GM18873 (cell line): ENCODE measurements around the gene TMEM214.

Source experiments
- ATAC-seq: cut with Tn5 transposase; IDR thresholded peaks from one replicate; pipeline ENCODE4 v1.9.1; 2021; ENCODE audit warnings: mild to moderate bottlenecking, moderate library complexity, moderate number of reproducible peaks; ENCODE audit not compliant: unreplicated experiment, low FRiP score

TMEM214 gene

DNA sequence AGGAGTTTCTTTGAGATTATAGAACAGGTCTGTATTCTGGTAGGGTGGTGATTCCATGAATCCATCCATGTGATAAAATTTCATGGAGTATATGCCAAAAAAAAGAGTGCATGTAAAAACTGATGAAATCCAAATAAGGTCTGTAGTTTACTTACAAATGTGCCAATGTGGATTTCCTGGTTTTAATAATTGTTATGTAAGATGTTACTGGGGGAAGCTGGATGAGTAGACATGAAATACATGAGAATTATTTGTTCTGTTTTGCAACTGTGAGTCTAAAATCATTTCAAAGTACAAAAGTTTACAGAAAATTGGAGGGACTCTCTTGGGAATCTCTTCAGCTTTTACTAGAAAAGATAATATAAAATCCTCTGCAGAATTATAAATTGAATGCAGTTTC, 23.7 kb upstream of the TMEM214 start:
- ATAC-seq, result no peak

- no peak for ATAC-seq
Measured at GRCh38 chr2:27009716-27010115, 23.0 kb upstream of the TMEM214 start.

- no peak for ATAC-seq
Measured at GRCh38 chr2:27010139-27010538, 22.6 kb upstream of the TMEM214 start.

DNA sequence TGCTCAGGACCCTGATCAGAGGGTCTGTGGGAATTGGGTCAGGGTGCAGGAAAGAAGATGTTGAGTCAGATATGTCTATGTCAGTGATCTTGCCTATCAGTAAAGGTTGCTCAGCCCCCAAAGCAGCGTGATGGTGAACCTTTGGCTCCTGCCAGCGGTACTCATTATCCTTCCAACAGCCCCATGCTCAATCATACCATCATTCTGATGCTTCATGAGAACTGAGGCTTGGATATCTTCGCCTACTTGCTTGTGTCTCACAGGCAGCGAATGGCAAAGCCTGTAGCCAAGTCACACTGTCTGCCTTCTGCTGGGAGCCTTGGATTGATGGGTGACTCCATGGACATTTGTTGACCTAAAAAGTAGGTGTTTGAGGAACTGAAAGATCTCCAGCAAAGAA, 19.0 kb upstream of the TMEM214 start:
- no peak for ATAC-seq

DNA sequence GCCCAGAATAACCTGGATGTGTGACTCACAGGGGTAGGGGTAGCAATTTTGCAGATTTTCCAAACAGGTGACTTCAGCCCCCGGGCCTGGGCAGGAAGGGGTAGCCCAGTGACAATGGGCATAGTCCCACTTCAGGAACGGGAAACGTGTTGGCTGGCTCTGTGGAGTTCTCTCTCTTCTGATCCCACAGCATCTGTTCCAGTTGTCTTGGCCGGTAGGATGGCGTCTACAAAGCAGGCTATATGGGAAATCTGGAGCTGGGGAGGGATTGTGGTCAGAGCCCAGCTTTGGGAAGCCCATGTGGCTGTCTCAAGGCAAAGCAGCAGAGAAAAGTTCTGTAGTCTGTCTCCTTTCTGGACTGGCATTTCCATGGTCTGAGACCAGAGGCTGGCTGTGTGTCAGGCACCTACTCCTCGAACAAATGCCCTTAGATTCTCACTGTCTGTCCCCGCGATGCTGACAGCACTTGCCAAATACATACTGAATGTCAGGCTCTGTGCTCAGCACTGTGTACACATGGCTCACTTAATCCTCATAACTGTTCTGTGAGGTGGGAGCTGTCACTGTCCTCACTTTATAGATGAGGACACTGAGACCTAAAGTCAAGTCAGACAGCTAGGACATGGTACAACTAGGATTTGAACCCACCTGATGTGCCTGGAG, 17.9 kb upstream of the TMEM214 start:
- ATAC-seq, result no peak

DNA sequence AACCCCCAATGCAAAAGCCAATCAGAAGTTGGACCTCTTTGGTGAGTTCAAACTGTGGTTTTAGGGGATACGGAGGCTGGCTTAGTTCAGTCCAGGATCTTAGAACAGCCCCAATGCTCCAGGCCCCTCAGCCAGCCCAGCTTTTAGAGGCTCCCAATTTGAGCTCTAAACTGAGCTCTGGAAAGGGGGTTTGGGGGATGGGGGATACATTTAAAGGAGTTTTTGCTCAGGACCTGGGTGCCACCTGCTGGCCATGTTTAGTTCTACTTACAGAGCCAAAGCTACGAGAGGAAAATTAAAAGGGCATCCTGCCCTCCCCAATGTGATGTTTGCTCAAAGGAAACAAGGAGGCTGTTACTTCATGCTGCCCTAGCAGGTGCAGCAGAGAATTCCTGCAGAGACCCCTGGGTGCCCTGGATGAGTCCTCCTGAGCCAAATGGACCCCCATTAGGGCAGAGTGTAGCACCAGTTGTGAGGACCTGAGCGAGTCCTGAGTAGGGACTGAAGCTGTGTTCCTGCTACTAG, 15.9 kb upstream of the TMEM214 start:
- no peak for ATAC-seq

- ATAC-seq, result no peak
Measured at GRCh38 chr2:27018142-27018541, 14.6 kb upstream of the TMEM214 start.

DNA sequence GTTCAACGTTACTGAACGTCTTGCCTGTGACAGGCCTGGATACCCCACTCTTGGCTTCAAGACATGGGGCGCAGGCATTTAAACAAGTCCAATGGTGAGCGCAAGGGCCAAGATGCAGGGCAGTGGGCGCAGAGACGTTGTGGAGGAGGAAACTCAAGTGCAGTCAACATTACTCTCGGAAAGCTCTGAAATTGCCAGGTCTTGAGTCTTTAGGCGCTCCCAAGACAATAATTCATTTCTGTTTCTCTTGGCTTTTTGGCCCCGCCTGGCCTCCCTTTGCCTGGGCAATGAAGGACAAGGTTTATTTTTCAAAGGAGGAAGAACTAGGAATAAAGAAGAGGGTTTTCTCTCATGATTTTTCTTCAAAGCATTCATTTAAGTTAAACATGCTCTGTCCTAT, 13.3 kb upstream of the TMEM214 start:
- ATAC-seq, result no peak

DNA sequence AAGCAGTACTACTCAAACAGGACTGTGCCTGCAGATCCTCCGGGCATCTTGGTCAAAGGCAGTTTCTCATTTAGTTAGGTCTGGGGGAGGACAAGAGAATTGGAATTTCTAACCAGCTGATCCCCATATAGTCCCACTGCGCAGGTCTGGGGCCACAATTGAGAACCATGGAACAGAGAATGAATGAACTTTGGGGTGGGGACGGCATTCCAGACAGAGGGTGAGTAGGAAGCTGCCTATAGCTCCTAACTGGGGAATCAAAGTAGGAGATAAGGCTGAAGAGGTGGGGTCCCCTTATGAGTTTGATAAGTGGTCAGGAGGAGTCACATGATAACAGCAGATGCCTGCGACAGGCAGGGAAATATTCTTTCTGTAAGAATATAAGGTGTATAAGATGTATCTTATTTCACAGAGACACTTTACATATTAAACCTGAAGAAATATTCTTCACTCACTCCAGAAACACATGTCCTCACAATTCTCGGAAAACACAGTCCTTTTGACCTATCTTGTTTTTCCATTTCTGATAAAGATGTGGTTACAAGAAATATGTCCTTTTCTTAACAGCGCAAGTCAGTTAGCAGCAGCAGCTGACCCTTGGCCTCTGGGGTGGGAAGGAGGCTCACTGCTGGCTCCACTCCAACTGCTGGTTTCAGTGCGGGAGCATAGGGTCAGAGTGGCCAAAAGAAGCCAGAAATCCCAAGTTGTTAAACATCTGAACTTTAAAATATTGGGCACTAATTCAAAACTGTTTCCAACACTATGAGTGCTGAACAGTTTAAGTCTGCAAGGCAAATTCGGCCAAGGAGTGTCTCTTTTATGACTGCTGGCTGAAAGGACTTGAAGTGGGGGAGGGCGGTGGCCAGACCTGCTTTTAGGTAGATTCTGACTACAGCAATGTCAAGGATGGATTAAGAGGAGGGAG, 12.6 kb upstream of the TMEM214 start:
- no peak for ATAC-seq

- ATAC-seq, result no peak
Measured at GRCh38 chr2:27021253-27022049, 11.3 kb upstream of the TMEM214 start.

DNA sequence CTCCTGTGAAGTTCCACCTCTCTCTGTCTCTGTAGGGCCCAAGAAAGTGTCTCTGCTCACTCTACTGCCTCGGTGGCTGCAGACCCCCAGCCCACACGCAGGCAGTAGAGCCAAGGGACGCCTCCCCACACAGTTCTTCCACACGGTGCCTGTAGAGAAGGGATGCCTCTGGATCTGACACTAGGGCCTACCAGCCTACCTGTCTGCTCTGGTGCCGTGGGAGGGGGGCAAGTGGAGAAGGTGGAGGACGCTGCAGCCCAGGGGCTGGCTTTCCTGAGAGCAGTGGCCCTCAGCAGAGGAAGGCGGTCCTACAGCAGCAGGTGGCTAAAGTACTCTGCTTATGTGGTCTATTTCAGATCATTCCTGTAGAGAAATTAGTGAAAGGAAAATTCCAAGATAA, 9.0 kb upstream of the TMEM214 start:
- ATAC-seq, result no peak

DNA sequence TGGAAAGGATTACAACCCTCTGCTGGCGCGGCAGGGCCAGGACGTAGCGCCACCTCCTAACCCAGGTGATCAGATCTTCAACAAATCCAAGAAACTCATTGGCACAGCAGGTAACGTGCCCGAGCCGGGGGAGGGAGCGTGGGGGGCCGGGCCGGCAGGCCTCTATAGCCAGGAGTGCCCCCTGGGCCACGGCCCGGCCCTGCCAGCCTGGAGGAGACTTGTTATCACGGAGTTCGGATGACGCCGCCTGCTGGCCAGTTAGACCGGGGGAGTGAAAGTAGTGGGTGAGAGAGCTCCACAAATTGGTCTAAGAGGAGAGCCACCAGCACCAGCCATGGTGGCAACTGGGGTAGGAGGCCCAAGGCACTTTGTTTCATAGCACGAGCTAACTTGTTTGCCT, 8.6 kb upstream of the TMEM214 start:
- no peak for ATAC-seq

DNA sequence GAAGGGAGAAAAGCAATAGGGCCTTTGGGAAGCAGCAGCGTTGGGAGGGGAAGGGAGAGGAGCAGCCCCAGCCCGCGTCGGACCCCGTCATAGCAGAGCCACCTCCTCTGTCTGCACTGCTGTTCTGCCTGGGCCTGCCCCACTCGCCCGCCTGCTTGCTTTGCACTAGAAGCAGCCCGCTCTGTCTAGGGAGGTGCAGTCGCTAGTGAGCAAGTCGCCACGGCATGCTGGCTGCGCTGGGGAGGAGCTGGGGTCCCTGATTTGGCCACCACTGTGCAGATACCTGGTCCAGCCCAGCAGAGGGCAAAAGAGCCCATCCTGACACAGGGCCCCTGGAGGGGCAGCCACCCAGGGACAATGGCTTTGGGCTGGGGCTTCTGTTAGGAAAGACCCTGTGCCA, 8.0 kb upstream of the TMEM214 start:
- ATAC-seq, result no peak

GRCh38 chr2:27025281-27025800, 7.4 kb upstream of the TMEM214 start:
- ATAC-seq, result no peak

DNA sequence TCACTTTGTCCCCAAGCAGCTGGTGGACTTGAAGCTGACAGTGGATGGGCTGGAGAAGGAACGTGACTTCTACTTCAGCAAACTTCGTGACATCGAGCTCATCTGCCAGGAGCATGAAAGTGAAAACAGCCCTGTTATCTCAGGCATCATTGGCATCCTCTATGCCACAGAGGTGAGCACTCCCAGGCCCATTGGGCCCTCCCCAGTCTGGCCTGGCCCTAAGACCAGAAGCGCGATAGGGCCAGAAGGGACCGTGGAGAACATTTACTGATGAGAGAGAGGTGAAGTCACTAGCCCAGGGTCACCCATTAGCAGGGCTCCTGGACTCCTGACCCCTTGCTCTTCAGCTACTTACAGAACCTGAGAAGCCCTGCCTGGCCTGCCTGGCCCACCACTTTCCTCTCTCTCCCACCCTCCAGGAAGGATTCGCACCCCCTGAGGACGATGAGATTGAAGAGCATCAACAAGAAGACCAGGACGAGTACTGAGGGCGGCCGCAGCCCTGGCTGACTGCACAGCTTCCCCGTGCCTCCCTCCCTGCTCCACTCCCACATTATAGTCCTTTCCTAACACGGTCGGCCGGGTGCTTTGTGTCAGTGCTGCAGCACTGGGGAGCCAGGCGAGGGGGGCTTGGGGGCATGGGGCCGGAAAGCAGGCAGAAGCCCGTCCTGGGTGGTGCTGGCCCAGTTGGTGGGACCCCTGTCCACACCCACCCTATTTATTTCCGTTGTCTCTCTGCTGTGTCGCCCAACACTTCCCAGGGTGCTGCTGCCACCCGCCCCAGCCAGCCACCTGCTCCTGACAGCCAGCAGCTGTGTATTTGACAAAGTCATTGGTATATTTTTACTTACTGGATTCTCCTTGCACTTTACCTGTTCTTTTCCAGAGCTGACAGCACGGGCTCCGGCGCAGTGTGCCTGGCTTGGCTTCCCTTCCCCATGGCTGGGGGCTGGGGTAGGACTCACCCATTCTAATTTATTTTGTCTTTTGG, 6.6 kb upstream of the TMEM214 start:
- no peak for ATAC-seq

- ATAC-seq, result no peak
Measured at GRCh38 chr2:27027211-27027651, 5.5 kb upstream of the TMEM214 start.

- no peak for ATAC-seq
Measured at GRCh38 chr2:27029051-27029450, 3.7 kb upstream of the TMEM214 start.

- no peak for ATAC-seq
Measured at GRCh38 chr2:27033253-27033852, 588 bp downstream of the TMEM214 start.

GRCh38 chr2:27038012-27038411, 5.2 kb downstream of the TMEM214 start:
- no peak for ATAC-seq
